22Rv1 (cell line): Measurements from ENCODE around the gene ABHD11.
"Not testable (repeated sequence)": the region's sequence is repeated elsewhere in the genome, so short reads cannot be mapped to it uniquely, and the experiment has no call there.

Experiments used
- H3K27ac ChIP-seq: fragments of 450-650 bp; 2 replicates; pipeline ENCODE4 v1.5.1; 2017
- CTCF ChIP-seq: fragments of 450-650 bp; IDR thresholded peaks from 2 replicates; pipeline ENCODE4 v1.5.1; 2017; ENCODE audit warnings: mild to moderate bottlenecking
- ZFX ChIP-seq: fragments of 450-650 bp; IDR thresholded peaks from 2 replicates; pipeline ENCODE4 v1.6.1; 2017; ENCODE audit warnings: antibody characterized with exemption, borderline replicate concordance

The ABHD11 gene

GRCh38 chr7:73738612-73739386 lies at the start of gene ABHD11:
ABHD11 (minus strand) TSS chr7:73738802; CDS start chr7:73738770, 32 bp downstream.
- no peak for TF ChIP-seq ZFX
- peak; percentile 17; the same call in 1 of the 2 replicates for TF ChIP-seq CTCF
- H3K27ac ChIP-seq: peak within 1 kb of the TSS; percentile 100

GRCh38 chr7:73787786-73788048 lies 49.1 kb upstream of the ABHD11 start:
- H3K27ac ChIP-seq: not testable (repeated sequence)

DNA sequence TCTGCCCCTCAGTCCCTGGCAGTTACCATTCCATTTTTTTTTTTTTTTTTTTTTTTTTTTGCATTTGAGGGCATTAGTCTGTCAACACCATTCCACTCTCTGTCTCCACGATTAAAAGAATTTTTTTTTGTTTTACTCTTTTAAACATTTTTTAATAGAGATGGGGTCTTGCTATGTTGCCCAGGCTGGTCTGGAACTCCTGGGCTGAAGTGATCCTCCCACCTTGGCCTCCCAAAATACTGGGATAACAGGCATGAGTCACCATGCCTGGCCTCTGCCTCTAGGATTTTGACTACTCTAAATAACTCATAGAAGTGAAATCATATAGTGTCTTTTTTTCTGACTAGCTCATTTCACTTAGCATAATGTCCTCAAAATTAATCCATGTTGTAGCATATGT lies 48.0 kb upstream of the ABHD11 start:
- TF ChIP-seq ZFX (no peak), CTCF (no peak)
- H3K27ac ChIP-seq: no peak overlapping the region

DNA sequence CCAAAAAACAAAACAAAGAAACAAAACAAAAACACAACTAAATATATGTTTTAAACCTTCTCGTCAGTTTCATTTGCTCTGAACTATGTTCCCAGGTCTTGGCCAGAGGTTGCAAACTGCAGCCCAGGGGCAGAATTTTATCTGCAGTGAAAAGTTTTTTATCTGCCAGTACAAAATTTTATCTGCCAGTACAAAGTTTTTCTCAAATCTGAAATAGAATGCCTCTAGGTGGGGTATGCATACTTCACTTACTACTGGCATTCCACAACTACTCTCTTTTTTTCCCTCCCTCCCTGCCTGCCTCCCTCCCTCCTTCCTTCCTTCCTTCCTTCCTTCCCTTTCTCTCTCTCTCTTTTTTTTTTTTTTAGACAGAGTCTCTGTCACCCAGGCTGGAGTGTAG lies 40.9 kb upstream of the ABHD11 start:
- TF ChIP-seq ZFX: no peak
- TF ChIP-seq CTCF: no peak
- no peak overlapping the region for H3K27ac ChIP-seq

DNA sequence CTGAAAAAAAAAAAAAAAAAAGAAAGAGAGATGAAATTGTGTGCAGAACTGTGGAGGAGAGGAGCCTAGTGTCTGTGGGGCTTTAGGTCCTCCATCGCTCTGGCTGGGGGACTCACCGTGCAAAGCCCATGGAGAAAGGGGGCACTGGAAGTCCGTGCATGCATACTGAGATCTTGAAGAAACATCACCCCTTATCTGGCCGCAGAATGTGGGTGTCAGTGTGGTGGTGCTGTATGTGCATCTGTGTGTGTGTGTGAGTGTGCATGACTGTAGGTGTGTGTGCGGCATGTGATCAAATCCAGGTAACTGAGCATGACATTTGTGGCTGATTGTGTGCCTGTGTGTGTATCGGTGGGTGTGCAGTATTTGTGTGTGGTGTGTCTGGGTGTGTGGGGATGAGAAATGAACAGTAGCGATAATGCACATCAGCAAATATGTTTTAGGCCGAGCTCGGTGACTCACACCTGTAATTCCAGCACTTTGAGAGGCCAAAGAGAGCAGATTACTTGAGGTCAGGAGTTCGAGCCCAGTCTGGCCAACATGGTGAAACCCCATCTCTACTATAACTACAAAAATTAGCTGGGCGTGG lies 40.3 kb upstream of the ABHD11 start:
- no peak overlapping the region for H3K27ac ChIP-seq
- TF ChIP-seq CTCF: no peak
- no peak for TF ChIP-seq ZFX

- TF ChIP-seq ZFX (no peak), CTCF (no peak)
- no peak overlapping the region for H3K27ac ChIP-seq
Measured at GRCh38 chr7:73774923-73775322, 36.3 kb upstream of the ABHD11 start.

GRCh38 chr7:73773700-73774517 lies 35.3 kb upstream of the ABHD11 start:
- no peak overlapping the region for H3K27ac ChIP-seq
- TF ChIP-seq CTCF: no peak
